B cell (primary cell): ENCODE measurements around the gene DOHH. TPM values are rescaled to one million over a fixed set of nuclear protein-coding genes. Genes with fewer than 3 reads are reported as not detected.

Experiments used
- ATAC-seq: fragments of 200-7000 bp; cut with Tn5 transposase; one replicate; pipeline ENCODE4 v1.10.0; 2021; ENCODE audit warnings: low read depth, mild to moderate bottlenecking, moderate number of reproducible peaks, moderate library complexity
- CTCF ChIA-PET: fragments of 350-600 bp; sonication (Branson Sonifier 250); formaldehyde crosslinking; loops from one replicate; lab custom pipeline; 2021; ENCODE audit warnings: antibody characterized with exemption, inconsistent platforms; lab: Charles Lee
- POLR2A ChIA-PET: fragments of 350-600 bp; sonication (Branson Sonifier 250); formaldehyde crosslinking; loops from one replicate; lab custom pipeline; 2021; ENCODE audit warnings: antibody characterized with exemption; lab: Charles Lee
- DNase-seq: peaks from one replicate; pipeline ENCODE4 v3.0.0; 2013
- H2AFZ ChIP-seq: 2 replicates; pipeline ENCODE4 v1.6.1; 2012; ENCODE audit warnings: mild to moderate bottlenecking, low read depth, low read length; ENCODE audit not compliant: insufficient read depth, poor library complexity, severe bottlenecking
- H3K27ac ChIP-seq, 2 donors: 1 replicate in 1 of 2; 2 replicates in 1 of 2; pipeline ENCODE4 v1.5.1; 2012 to 2013; ENCODE audit warnings: low read length in 2 of 2, mild to moderate bottlenecking in 2 of 2, moderate library complexity in 1 of 2
- H3K27me3 ChIP-seq, 4 experiments: fragments of 200-600 bp in 1 of 4; sonication (generic) in 1 of 4; replicated peaks in 1 of 4; 1 replicate in 2 of 4; 2 replicates in 2 of 4; pipeline versions ENCODE4 v1.6.1 to v1.7.0; 2013 to 2016; ENCODE audit warnings: low read length in 3 of 4, mild to moderate bottlenecking in 2 of 4, mixed read lengths in 1 of 4, moderate library complexity in 1 of 4; ENCODE audit not compliant: insufficient read depth in 4 of 4, control insufficient read depth in 3 of 4; ENCODE audit errors: control extremely low read depth in 1 of 4
- H3K36me3 ChIP-seq, 2 experiments: replicated peaks in 1 of 2; 1 replicate in 1 of 2; 2 replicates in 1 of 2; pipeline versions ENCODE4 v1.6.1 to v1.7.1; 2013; ENCODE audit warnings: low read length in 1 of 2; ENCODE audit not compliant: insufficient read depth in 2 of 2, control insufficient read depth in 1 of 2; ENCODE audit errors: control extremely low read depth in 1 of 2, extremely low read depth in 1 of 2
- H3K4me1 ChIP-seq, 2 donors: fragments of 200-600 bp in 1 of 2; sonication (generic) in 1 of 2; 1 replicate in 1 of 2; 2 replicates in 1 of 2; pipeline versions ENCODE4 v1.5.1 to v1.6.1; 2013 to 2017; ENCODE audit warnings: low read length in 2 of 2; ENCODE audit not compliant: control insufficient read depth in 2 of 2, insufficient read depth in 2 of 2
- H3K4me2 ChIP-seq: replicated peaks from 2 replicates; pipeline ENCODE3; 2012; ENCODE audit warnings: mild to moderate bottlenecking, low read depth, low read length; ENCODE audit not compliant: poor library complexity, severe bottlenecking
- H3K4me3 ChIP-seq, 5 experiments: fragments of 200-600 bp in 1 of 5; sonication (generic) in 1 of 5; 1 replicate in 3 of 5; 2 replicates in 2 of 5; pipeline versions ENCODE4 v1.5.1 to v1.7.0; 2011 to 2016; ENCODE audit warnings: low read length in 4 of 5, mild to moderate bottlenecking in 4 of 5, low read depth in 2 of 5, control low read depth in 1 of 5, moderate library complexity in 1 of 5; ENCODE audit not compliant: insufficient read depth in 1 of 5; ENCODE audit errors: control extremely low read depth in 1 of 5, extremely low read depth in 1 of 5
- H3K79me2 ChIP-seq: fragments of 200-600 bp; sonication (generic); one replicate; pipeline ENCODE4 v1.6.0; 2016; ENCODE audit warnings: low read length; ENCODE audit not compliant: control insufficient read depth, insufficient read depth
- H3K9ac ChIP-seq: fragments of 200-600 bp; sonication (generic); 2 replicates; pipeline ENCODE4 v1.6.1; 2017; ENCODE audit warnings: mild to moderate bottlenecking, low read length, moderate library complexity
- H3K9me3 ChIP-seq, 3 donors: one replicate each; pipeline versions ENCODE4 v1.6.1 to v1.7.1; 2013; ENCODE audit warnings: low read length in 2 of 3; ENCODE audit not compliant: control insufficient read depth in 2 of 3, insufficient read depth in 1 of 3; ENCODE audit errors: control extremely low read depth in 1 of 3
- H4K20me1 ChIP-seq: 2 replicates; pipeline ENCODE4 v1.6.0; 2012; ENCODE audit warnings: mild to moderate bottlenecking, low read length; ENCODE audit not compliant: insufficient read depth, control insufficient read depth, poor library complexity, severe bottlenecking
- H3K27ac Mint-ChIP-seq: one replicate; pipeline ENCODE4 v1.8.0; 2021; ENCODE audit warnings: mixed read lengths
- H3K27me3 Mint-ChIP-seq: one replicate; pipeline ENCODE4 v1.8.0; 2021; ENCODE audit warnings: mixed read lengths
- H3K4me1 Mint-ChIP-seq: one replicate; pipeline ENCODE4 v1.8.0; 2021; ENCODE audit warnings: mixed read lengths
- H3K4me3 Mint-ChIP-seq: one replicate; pipeline ENCODE4 v1.8.0; 2021; ENCODE audit warnings: mixed read lengths
- H3K9me3 Mint-ChIP-seq: one replicate; pipeline ENCODE4 v1.8.0; 2022; ENCODE audit warnings: mixed read lengths; ENCODE audit not compliant: insufficient read depth
- EZH2 ChIP-seq: IDR thresholded peaks from 2 replicates; pipeline ENCODE4 v1.6.1; 2012; ENCODE audit warnings: borderline replicate concordance, low read depth, mild to moderate bottlenecking, moderate library complexity, low read length; ENCODE audit not compliant: insufficient read depth, poor library complexity, severe bottlenecking
- WGBS: methylation state at CpG from one replicate; pipeline ENCODE4 v1.1.5; 2013; ENCODE audit warnings: missing lambda C conversion rate; ENCODE audit not compliant: insufficient coverage; 5-methylcytosine and 5-hydroxymethylcytosine counted together
- intact Hi-C: fragments of 100-400 bp; cut with micrococcal nuclease; formaldehyde crosslinking; loops from one replicate; pipeline ENCODE4 v1.10.0; 2022
- polyA plus RNA-seq: library from polyadenylated mRNA; depleted of rRNA; stranded (reverse); fragments of >200 nt; gene quantifications from 2 replicates; pipeline ENCODE4 v1.2.3, GENCODE V29; 2012
- total RNA-seq, 2 donors: library from RNA; stranded (reverse); fragments of 120-200 nt in 1 of 2; gene quantifications; 1 replicate in 1 of 2; 2 replicates in 1 of 2; pipeline versions ENCODE4 v1.2.3 to v1.2.4, GENCODE V29; 2013 to 2022
- TF ChIP-seq, protein P1 (sequence below): fragments of 200-600 bp; IDR thresholded peaks from one replicate; pipeline ENCODE4 v1.8.0; 2022; ENCODE audit warnings: antibody characterized with exemption, mild to moderate bottlenecking

The DOHH gene
- total and polyA plus RNA-seq, 2 donors (not counting 1 experiment from before 2014, with no cell fraction given), result 6.6 to 8.6 TPM

DNA sequence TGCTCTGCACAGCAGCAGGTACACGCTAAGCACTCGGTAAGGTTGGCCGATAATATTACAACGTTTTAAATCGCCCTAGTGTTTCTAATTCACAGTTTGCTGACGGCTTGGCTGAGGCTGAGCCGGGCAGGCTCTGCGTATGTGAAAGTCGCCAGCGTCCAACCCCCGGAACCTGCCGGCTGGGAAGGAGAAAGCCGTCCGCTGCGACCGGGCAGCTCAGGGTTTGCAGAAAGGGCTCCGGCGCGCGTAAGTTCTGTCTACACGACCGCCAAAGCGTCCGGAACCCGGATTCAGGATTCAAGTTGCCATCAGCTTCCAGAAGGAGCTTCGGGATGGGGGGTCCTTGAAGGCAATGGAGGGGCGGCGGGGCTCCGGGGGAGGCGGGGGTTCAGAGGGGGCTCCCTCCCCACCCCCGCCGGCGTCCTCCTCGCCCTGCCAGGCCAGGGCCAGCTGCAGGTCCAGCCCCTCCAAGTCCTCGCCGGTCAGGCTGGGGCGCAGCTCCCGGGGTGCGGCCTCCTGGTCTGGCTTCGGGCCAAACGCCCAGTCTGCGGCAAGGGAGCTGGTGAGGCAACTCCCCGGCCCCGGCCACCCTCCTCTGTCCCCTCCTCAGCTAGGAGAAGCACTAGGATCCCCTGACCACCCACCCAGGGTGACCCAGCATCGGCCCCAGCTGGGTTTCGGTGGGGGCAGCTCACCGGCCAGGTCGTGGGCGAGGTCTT, 17.8 kb downstream of the DOHH start:
- POLR2A ChIA-PET, result no interaction called here
- Histone ChIP-seq H3K27me3 (peaks cover 0 to 7% (median 0%) of the 10 kb centered on the region in 4 experiments), H3K4me2 (no peak overlapping the region), H3K27ac (no peak overlapping the region), H3K4me3 (no peak overlapping the region), H3K4me1 (peaks cover 17 to 31% of the 10 kb centered on the region in 2 donors), H3K9ac (no peak overlapping the region), H4K20me1 (no peaks in the 10 kb centered on the region), H3K9me3 (peaks cover 0 to 13% (median 0%) of the 10 kb centered on the region in 3 donors), H2AFZ (no peak overlapping the region), H3K36me3 (no peaks in the 10 kb centered on the region), H3K79me2 (no peaks in the 10 kb centered on the region)
- no peak for DNase-seq
- intact Hi-C loops, result no loop called here
- CTCF ChIA-PET, result interaction anchor here (0.9 to 2.9 kb wide), 2 partner anchors 45 to 157 kb away, joined by 3 to 19 read pairs; no protein-coding TSS in a partner anchor
- Mint-ChIP-seq H3K27me3 (peaks cover 5% of the 10 kb centered on the region), H3K9me3 (no peaks in the 10 kb centered on the region), H3K4me3 (no peak overlapping the region), H3K27ac (no peak overlapping the region), H3K4me1 (peaks cover 18% of the 10 kb centered on the region)
- WGBS, result 96% methylated on average over 49 of the region's 49 CpGs
- TF ChIP-seq, protein P1, sequence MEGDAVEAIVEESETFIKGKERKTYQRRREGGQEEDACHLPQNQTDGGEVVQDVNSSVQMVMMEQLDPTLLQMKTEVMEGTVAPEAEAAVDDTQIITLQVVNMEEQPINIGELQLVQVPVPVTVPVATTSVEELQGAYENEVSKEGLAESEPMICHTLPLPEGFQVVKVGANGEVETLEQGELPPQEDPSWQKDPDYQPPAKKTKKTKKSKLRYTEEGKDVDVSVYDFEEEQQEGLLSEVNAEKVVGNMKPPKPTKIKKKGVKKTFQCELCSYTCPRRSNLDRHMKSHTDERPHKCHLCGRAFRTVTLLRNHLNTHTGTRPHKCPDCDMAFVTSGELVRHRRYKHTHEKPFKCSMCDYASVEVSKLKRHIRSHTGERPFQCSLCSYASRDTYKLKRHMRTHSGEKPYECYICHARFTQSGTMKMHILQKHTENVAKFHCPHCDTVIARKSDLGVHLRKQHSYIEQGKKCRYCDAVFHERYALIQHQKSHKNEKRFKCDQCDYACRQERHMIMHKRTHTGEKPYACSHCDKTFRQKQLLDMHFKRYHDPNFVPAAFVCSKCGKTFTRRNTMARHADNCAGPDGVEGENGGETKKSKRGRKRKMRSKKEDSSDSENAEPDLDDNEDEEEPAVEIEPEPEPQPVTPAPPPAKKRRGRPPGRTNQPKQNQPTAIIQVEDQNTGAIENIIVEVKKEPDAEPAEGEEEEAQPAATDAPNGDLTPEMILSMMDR, result no peak
- no peak for TF ChIP-seq EZH2
- no peak for ATAC-seq
